Activated CD4-positive, CD25-positive, alpha-beta regulatory T cell treated with anti-CD3 and anti-CD28 coated beads, Interleukin-2, amount 50 U/mL, for 16 hours (primary cell): Measurements from ENCODE around the gene INPP5A.

Source experiments
- DNase-seq: peaks from one replicate; pipeline ENCODE4 v3.0.0-alpha.2; 2020; ENCODE audit warnings: low read depth, low spot score

The INPP5A gene

DNA sequence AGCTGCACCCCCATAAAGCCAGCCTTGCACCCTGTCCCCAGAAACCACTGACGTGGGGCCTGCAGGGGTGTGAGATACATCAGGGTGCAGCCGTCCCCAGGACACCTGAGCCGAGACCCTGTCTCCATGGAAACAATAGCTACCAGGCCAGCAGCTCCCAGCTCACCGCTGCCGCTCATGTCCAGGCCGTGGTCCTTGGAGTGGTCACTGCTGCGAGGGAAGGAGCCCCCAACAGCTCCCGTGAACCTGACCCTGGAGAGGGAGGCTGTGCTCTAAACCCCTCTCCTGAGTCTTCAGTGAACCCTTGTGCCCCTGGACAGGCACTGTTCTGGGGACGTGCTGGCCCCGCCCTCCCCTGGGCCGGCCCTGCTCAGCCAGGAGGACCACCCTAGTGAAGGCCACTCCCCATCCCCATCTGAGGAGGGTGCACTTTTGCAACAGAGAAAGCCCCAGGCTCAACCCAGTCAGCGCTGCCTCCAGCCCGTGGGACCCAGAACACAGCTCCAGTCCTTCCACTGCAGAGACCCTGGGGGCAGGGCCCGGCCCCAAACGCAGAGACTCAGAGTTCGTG lies 19.6 kb upstream of the INPP5A start:
- DNase-seq, result no peak

- no peak for DNase-seq
These were observed 18.8 kb upstream of the INPP5A start for GRCh38 chr10:132518572-132519381.

DNA sequence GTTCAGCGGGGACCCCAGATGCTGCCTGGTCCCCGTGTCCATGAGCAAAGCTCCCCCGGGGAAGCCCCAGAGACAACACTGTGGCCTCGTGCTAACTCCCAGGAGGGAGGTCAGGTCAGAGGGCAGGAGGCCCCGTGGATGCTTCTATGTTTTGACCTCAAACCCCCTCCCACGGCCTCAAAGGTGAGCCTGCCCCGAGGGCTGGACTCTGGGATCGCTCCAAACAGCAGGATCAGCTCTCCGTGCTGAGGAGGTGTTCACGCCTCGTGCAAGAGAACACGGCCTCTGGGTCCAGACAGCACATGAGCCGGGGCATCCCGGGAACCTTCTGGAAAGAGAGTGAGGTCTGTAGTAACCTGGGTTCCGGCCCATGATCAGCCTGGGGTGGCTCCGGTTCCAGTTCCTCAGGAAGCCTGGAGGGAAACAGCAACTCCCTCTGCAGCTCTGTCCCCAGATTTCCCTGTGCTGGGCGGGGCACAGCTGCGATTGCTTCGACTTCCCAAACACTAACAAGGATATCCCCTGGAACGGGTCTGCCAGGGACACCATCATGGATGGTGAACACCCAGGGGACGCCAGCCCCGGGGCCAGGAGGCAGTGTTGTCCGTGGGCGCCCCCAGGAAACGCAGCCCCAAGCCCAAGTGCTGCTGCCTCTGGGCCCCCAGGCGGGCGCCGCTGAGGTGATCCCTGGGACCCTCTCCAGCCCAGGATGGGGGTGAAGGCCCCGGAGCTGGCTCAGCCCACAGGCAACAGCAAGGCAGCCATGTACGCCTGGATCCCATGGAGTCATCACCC lies 18.0 kb upstream of the INPP5A start:
- no peak for DNase-seq

DNA sequence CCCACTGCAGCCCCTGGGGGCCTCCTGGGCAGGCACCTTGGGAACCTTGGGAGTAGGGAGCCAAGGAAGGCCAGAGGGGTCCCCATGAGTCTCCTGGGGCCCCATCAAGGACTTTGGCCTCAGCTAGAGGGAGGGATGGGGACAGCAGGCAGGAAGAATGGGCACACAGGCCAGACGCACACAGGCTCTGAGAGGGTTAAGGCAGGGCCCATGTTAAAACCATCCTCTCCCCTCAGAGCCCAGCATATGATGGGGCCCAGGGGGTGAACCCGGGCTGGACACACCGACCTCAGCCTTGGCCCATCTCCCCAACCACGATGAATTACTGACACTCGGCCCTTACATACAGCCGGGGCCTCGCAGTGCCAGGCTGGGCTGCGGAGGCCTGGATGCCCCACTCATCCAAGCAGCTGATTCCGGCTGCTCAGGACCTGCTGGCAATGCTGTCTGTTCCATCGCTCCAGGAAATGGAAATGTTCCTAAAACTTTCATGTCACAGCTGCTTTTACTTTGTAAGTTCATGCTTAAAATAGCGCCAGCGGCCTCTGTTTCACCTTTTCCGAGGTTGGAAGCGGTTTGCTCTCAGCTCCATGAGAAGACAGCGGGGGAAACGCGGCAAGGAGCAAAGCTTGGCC lies 17.3 kb upstream of the INPP5A start:
- DNase-seq, result no peak

- no peak for DNase-seq
These were observed 16.5 kb upstream of the INPP5A start for GRCh38 chr10:132521041-132521465.

DNA sequence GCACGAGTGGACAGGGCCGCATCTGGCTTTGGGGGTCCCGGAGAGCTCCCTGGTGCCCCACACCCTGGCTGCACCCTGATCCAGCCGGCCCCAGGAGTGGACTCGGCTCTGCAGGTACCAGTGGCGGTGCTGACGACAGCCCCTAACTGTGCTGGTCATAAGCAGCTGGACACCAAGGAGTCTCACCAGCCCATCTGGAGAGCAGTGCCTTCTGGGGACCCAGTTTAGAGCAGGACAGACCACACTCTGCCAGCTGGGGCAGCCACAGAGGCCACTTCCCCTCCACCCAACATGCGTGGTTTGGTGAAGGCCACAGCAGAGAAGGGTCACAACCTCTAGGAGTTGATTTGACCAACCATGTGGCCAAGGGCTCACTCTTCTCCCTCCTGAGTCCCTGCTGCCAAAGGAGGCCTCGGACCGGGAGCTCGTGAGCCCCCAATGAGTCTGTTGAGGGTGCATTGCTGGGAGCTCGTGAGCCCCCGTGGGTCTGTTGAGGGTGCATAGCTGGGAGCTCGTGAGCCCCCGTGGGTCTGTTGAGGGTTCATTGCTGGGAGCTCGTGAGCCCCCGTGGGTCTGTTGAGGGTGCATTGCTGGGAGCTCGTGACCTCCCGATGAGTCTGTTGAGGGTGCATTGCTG lies 16.0 kb upstream of the INPP5A start:
- DNase-seq, result no peak

DNA sequence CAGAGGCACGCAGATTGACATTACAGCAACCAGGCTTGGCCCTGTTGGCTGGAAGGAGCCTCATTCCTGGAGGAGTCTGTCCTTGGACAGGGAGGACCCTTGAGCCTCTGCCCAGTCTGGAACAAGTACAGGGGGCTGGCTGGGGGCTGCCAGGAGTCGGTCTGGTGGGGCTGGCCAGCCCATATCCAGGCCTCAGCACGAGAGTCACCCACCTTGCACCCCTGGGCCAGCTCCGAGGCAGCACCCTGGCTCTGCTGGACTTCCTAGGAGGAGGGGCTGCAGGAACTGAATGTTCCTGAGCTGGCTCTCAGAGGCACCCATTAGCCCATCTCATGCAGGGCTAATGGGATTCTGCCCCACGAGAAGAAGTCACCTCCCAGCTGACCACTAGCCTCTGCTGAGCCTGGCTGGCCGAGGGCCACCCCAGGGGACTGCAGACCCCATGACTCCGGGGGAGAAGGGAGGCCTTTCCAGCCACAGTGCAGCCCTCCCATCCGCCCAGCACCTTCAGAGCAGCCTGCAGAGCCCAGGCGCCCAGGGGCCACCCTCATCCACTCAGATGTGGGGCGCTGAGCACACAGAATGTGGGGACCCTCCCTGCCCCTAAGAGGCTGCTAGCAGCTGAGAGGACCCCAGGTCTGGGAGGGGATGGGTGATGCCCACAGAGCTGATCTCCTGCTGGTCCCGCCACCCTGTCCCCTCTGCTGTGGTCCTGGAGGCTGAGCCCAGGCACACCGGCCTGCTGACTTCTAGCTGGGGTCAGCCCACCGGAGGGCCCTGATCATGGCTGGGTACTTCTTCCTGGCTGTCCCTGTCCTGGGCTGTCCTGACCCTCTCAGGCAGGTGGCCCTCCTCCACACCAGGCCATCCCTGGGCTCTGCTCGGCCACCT lies 14.8 kb upstream of the INPP5A start:
- DNase-seq, result no peak

DNA sequence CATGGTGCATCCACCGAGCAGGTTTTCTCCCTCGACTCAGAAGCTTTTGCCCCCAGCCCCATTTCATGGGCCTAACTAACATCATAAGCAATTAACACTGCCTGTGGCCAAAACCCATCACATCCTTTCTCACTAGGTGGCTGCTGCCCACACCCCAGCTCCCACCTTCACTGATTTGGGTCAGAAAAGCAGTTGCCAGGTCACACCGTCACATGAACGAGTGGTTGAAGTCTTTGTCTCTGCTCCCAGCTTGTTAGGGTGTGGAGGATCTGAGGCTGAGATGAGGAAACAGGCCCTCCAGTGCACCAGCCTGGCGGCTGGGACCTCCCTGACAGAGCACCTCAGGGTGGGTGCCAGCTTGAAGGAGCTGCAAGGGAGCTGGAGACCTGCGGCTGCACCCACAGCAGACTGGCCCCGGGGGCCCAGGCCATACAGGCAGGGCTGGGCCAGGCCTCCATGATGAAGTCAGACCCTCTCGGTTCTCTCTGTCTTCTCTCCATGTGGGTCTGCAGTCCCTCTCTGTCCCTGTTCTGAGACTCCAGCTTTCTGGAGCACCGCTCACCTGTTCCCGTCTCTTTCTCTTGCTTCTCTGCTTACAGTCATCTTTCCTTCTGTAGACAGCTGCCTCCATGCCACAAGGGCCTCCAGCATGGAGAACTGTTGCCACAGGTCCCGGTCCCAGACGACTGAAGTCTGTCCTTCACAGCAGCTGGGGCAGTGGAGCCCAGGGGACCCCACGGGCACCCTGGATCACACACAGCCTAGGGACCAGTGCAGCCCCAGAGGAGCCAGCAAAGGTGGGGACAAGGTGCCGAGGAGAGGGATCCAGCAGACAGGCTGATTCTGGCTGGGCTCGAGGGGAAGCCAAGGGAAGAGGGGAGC lies 13.8 kb upstream of the INPP5A start:
- no peak for DNase-seq

GRCh38 chr10:132524443-132525285 lies 12.9 kb upstream of the INPP5A start:
- no peak for DNase-seq

DNA sequence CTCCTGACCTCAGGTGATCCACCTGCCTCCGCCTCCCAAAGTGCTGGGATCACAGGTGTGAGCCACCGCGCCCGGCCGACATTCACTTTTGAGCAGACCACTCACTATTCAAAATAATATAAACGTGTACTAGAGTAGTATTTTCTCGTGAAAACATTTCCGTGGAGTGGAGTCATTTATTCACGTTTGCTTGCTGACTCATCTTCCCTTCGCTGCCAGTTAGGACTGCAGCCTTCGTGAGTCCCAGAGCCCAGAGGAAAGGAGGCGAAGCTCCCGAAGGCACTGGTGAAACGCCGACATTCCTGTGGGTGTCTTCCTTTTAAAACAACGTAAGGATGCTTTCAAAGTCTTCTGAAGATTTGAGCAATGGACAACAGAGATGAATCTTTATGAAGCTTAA lies 10.9 kb upstream of the INPP5A start:
- DNase-seq, result no peak

GRCh38 chr10:132527339-132528063 lies 10.1 kb upstream of the INPP5A start:
- DNase-seq, result no peak

- DNase-seq, result no peak
These were observed 9.4 kb upstream of the INPP5A start for GRCh38 chr10:132528064-132528691.

DNA sequence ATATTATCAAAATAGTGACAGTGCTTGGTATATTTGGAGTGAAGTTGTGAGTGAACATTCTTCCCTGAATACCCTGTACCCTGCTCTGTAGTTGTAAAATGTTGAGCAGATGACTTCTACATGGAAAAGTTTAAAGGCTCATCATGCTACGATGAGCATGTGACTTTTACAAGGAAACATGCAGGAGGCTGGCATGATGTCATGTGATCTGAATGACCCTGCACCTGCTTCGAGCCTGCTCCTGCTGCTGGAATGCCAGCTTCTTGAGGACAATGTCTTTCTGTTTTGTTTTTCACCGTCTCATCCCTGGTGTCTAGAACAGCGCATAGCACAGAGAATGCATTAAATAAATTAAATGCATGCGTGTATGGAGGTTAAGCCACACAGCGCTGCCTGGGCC lies 5.4 kb upstream of the INPP5A start:
- DNase-seq, result no peak

DNA sequence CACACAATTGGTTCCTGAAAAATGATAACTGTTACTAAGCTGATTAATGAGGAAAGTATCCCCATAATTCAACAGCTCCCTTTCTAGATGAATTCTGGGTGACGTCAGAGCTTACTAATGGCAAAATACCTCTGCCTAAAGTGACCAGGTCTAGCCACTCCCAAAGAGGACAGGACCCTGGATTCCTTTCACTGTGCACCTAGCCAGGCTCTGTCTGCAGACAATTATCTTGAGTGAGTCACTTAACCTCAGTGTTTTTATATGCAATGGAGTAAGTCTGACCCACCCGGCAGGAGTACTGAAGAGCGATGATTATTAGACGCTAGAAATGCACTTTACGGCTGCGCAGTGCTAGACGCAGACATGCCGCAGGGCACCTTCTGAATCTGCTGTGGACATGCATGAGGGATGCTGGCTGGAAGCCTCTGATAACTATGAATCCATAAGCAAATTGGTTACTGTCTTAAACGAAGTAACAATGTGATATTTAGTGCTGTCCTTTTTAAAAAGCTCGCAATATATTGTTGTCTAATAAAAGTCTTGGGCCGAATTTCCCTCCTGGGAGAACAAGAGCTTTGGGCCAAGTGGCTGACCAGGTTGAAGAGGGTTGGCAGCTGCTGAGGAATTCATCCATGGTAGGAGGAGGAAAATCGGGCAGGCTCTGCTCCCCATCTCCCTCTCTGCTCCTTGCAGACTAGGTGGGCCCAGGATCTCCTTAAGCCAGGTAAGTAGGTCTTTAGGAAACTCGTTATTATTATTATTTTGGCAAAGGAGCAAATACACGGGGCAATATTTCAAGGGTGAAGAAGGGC lies 4.6 kb upstream of the INPP5A start:
- DNase-seq, result no peak

GRCh38 chr10:132533571-132534260 lies 3.9 kb upstream of the INPP5A start:
- DNase-seq, result no peak
